HEK293 (cell line): Measurements from ENCODE around the gene NDUFB1.
A peak's percentile ranks its signal among the peaks of the same experiment; 100 is the strongest.

Experiments
- EGR2 ChIP-seq: fragments of 450-650 bp; formaldehyde crosslinking; IDR thresholded peaks from 2 replicates; pipeline ENCODE4 v1.5.1; 2016; ENCODE audit warnings: low read depth, missing biosample characterization, missing genetic modification characterization
- GLI2 ChIP-seq: fragments of 450-650 bp; formaldehyde crosslinking; IDR thresholded peaks from 2 replicates; pipeline ENCODE4; 2017; ENCODE audit warnings: missing biosample characterization, missing genetic modification characterization, low read depth, borderline replicate concordance
- GLI4 ChIP-seq: fragments of 450-650 bp; formaldehyde crosslinking; IDR thresholded peaks from 2 replicates; pipeline ENCODE4 v1.5.1; 2016; ENCODE audit warnings: missing biosample characterization, missing genetic modification characterization
- HOXD13 ChIP-seq: sonication (generic); formaldehyde crosslinking; IDR thresholded peaks from 2 replicates; pipeline ENCODE4 v1.8.0; 2022; ENCODE audit warnings: missing genetic modification reagents, borderline replicate concordance
- KLF16 ChIP-seq: fragments of 450-650 bp; formaldehyde crosslinking; IDR thresholded peaks from 2 replicates; pipeline ENCODE4 v1.5.1; 2017; ENCODE audit warnings: missing biosample characterization, missing genetic modification characterization
- KLF17 ChIP-seq: fragments of 450-650 bp; formaldehyde crosslinking; IDR thresholded peaks from 2 replicates; pipeline ENCODE4 v1.5.1; 2016; ENCODE audit warnings: missing biosample characterization, missing genetic modification characterization
- PRDM6 ChIP-seq: fragments of 450-650 bp; formaldehyde crosslinking; IDR thresholded peaks from 2 replicates; pipeline ENCODE4 v1.5.1; 2017; ENCODE audit warnings: missing biosample characterization, missing genetic modification characterization
- REPIN1 ChIP-seq: fragments of 450-650 bp; formaldehyde crosslinking; IDR thresholded peaks from 2 replicates; pipeline ENCODE4 v1.5.1; 2017; ENCODE audit warnings: missing biosample characterization, missing genetic modification characterization, low read depth
- SCRT1 ChIP-seq: fragments of 450-650 bp; formaldehyde crosslinking; IDR thresholded peaks from 2 replicates; pipeline ENCODE4 v1.5.1; 2016; ENCODE audit warnings: missing biosample characterization, missing genetic modification characterization, borderline replicate concordance
- SCRT2 ChIP-seq: fragments of 450-650 bp; formaldehyde crosslinking; IDR thresholded peaks from 2 replicates; pipeline ENCODE4 v1.5.1; 2016; ENCODE audit warnings: missing biosample characterization, missing genetic modification characterization
- YY1 ChIP-seq: fragments of 450-650 bp; formaldehyde crosslinking; IDR thresholded peaks from 2 replicates; pipeline ENCODE4 v1.5.1; 2018; ENCODE audit warnings: missing biosample characterization, missing genetic modification characterization
- ZBTB49 ChIP-seq: fragments of 450-650 bp; formaldehyde crosslinking; IDR thresholded peaks from 2 replicates; pipeline ENCODE4 v1.5.1; 2016; ENCODE audit warnings: missing biosample characterization, missing genetic modification characterization, low read depth
- ZNF146 ChIP-seq: fragments of 450-650 bp; formaldehyde crosslinking; IDR thresholded peaks from 2 replicates; pipeline ENCODE4 v1.5.1; 2016; ENCODE audit warnings: missing biosample characterization, missing genetic modification characterization
- ZNF214 ChIP-seq: fragments of 450-650 bp; formaldehyde crosslinking; IDR thresholded peaks from 2 replicates; pipeline ENCODE4 v1.5.1; 2017; ENCODE audit warnings: missing biosample characterization, mild to moderate bottlenecking, missing genetic modification characterization, borderline replicate concordance
- ZNF221 ChIP-seq: fragments of 450-650 bp; formaldehyde crosslinking; IDR thresholded peaks from 2 replicates; pipeline ENCODE4 v1.5.1; 2017; ENCODE audit warnings: missing biosample characterization, missing genetic modification characterization, borderline replicate concordance
- ZNF223 ChIP-seq: fragments of 450-650 bp; formaldehyde crosslinking; IDR thresholded peaks from 2 replicates; pipeline ENCODE4 v1.5.1; 2016; ENCODE audit warnings: missing biosample characterization, missing genetic modification characterization
- ZNF274 ChIP-seq, 2 experiments: fragments of 200-500 bp in 1 of 2; fragments of 450-650 bp in 1 of 2; sonication (Bioruptor generic) in 1 of 2; formaldehyde crosslinking in 1 of 2; IDR thresholded peaks; 2 replicates each; pipeline versions ENCODE4 v1.5.1 to v1.6.1; 2014 to 2016; ENCODE audit warnings: borderline replicate concordance in 1 of 2, inconsistent platforms in 1 of 2, low read length in 1 of 2, missing biosample characterization in 1 of 2, missing genetic modification characterization in 1 of 2
- ZNF324 ChIP-seq: fragments of 450-650 bp; formaldehyde crosslinking; IDR thresholded peaks from 2 replicates; pipeline ENCODE4 v1.5.1; 2016; ENCODE audit warnings: missing biosample characterization, missing genetic modification characterization
- ZNF362 ChIP-seq: fragments of 450-650 bp; formaldehyde crosslinking; IDR thresholded peaks from 2 replicates; pipeline ENCODE4 v1.5.1; 2016; ENCODE audit warnings: missing biosample characterization, missing genetic modification characterization
- ZNF426 ChIP-seq: fragments of 450-650 bp; formaldehyde crosslinking; IDR thresholded peaks from 2 replicates; pipeline ENCODE4 v1.5.1; 2017; ENCODE audit warnings: missing biosample characterization, missing genetic modification characterization, mild to moderate bottlenecking, inconsistent platforms, moderate library complexity
- ZNF449 ChIP-seq: fragments of 450-650 bp; formaldehyde crosslinking; IDR thresholded peaks from 2 replicates; pipeline ENCODE4 v1.5.1; 2017; ENCODE audit warnings: missing biosample characterization, mild to moderate bottlenecking, missing genetic modification characterization, moderate library complexity
- ZNF626 ChIP-seq: fragments of 450-650 bp; sonication (Bioruptor Pico); formaldehyde crosslinking; IDR thresholded peaks from 2 replicates; pipeline ENCODE4 v1.5.1; 2018; ENCODE audit warnings: missing biosample characterization, missing genetic modification characterization, inconsistent platforms
- ZNF664 ChIP-seq: fragments of 450-650 bp; formaldehyde crosslinking; IDR thresholded peaks from 2 replicates; pipeline ENCODE4 v1.5.1; 2016; ENCODE audit warnings: missing biosample characterization, missing genetic modification characterization
- ZNF692 ChIP-seq: fragments of 450-650 bp; formaldehyde crosslinking; IDR thresholded peaks from 2 replicates; pipeline ENCODE4 v1.5.1; 2016; ENCODE audit warnings: missing biosample characterization, missing genetic modification characterization
- ZNF777 ChIP-seq: fragments of 450-650 bp; formaldehyde crosslinking; IDR thresholded peaks from 2 replicates; pipeline ENCODE4 v1.5.1; 2017; ENCODE audit warnings: missing biosample characterization, missing genetic modification characterization, borderline replicate concordance
- ZSCAN30 ChIP-seq: fragments of 450-650 bp; IDR thresholded peaks from 2 replicates; pipeline ENCODE4 v1.5.1; 2018; ENCODE audit warnings: missing biosample characterization, mild to moderate bottlenecking, missing genetic modification characterization, moderate library complexity
- ZSCAN4 ChIP-seq: fragments of 450-650 bp; formaldehyde crosslinking; IDR thresholded peaks from 2 replicates; pipeline ENCODE4 v1.5.1; 2017; ENCODE audit warnings: missing biosample characterization, missing genetic modification characterization

The NDUFB1 gene

GRCh38 chr14:92154283-92154942, 32.9 kb upstream of the NDUFB1 start (continued):
- TF ChIP-seq YY1 (tag by site-specific recombination) (no peak), REPIN1 (tag by site-specific recombination) (no peak), SCRT2 (tag by site-specific recombination) (no peak), SCRT1 (tag by site-specific recombination) (no peak), ZNF146 (tag by site-specific recombination) (no peak), ZBTB49 (tag by site-specific recombination) (no peak), ZNF426 (tag by site-specific recombination) (no peak), ZNF692 (tag by site-specific recombination) (no peak), ZSCAN30 (no peak), ZNF449 (no peak), ZNF324 (no peak), ZNF777 (tag by site-specific recombination) (no peak), ZSCAN4 (no peak), HOXD13 (no peak), KLF17 (tag by site-specific recombination) (no peak), ZNF362 (tag by site-specific recombination) (no peak), KLF16 (no peak), ZNF221 (tag by site-specific recombination) (no peak), ZNF214 (no peak), GLI2 (tag by site-specific recombination) (no peak), ZNF274 (IDR thresholded peaks at IDR 0.05; ENCODE audit: low read length) (no peak), ZNF274 (tag by site-specific recombination; IDR thresholded peaks at IDR 0.05; ENCODE audit: borderline replicate concordance) (no peak), GLI4 (tag by site-specific recombination) (no peak), PRDM6 (tag by site-specific recombination) (peak; percentile 80; the same call in 1 of the 2 replicates), EGR2 (tag by site-specific recombination) (no peak), ZNF664 (no peak), ZNF223 (tag by site-specific recombination) (no peak), ZNF626 (no peak)
